RWPE2 (cell line): ENCODE results near the gene KRABD2.

Experiments
- ATAC-seq: fragments of 200-7000 bp; cut with Tn5 transposase; 3 replicates; pipeline ENCODE4 v1.9.1; 2021; ENCODE audit warnings: low read depth
- DNase-seq: peaks from one replicate; pipeline ENCODE4 v3.0.0-alpha.2; 2020; ENCODE audit warnings: low spot score
- H3K27ac ChIP-seq: fragments of 450-650 bp; 2 replicates; pipeline ENCODE4 v1.5.1; 2017; ENCODE audit warnings: mild to moderate bottlenecking; ENCODE audit not compliant: poor library complexity, severe bottlenecking
- H3K27me3 ChIP-seq: fragments of 250-450 bp; sonication (Bioruptor Pico); 2 replicates; pipeline ENCODE4 v1.5.1; 2021; ENCODE audit warnings: mild to moderate bottlenecking, moderate library complexity; ENCODE audit not compliant: insufficient read depth, poor library complexity, severe bottlenecking
- H3K36me3 ChIP-seq: fragments of 250-450 bp; sonication (Bioruptor Pico); 2 replicates; pipeline ENCODE4 v1.5.1; 2020; ENCODE audit warnings: low read depth, mild to moderate bottlenecking, moderate library complexity
- H3K4me1 ChIP-seq: fragments of 250-450 bp; sonication (Bioruptor Pico); 2 replicates; pipeline ENCODE4 v1.5.1; 2021; ENCODE audit warnings: mild to moderate bottlenecking, moderate library complexity; ENCODE audit not compliant: insufficient read depth, poor library complexity, severe bottlenecking
- H3K4me3 ChIP-seq: fragments of 250-450 bp; sonication (Bioruptor Pico); 2 replicates; pipeline ENCODE4 v1.5.1; 2021; ENCODE audit warnings: mild to moderate bottlenecking, moderate library complexity; ENCODE audit not compliant: severe bottlenecking
- H3K9me3 ChIP-seq: fragments of 250-450 bp; sonication (Bioruptor Pico); 2 replicates; pipeline ENCODE4 v1.5.1; 2021; ENCODE audit warnings: mild to moderate bottlenecking, moderate library complexity; ENCODE audit not compliant: severe bottlenecking
- CTCF ChIP-seq: fragments of 450-650 bp; IDR thresholded peaks from one replicate; pipeline ENCODE4 v1.5.1; 2017; ENCODE audit warnings: mild to moderate bottlenecking, moderate library complexity; ENCODE audit not compliant: poor library complexity, severe bottlenecking

KRABD2 gene

GRCh38 chr17:8393470-8394231 is 17.1 kb upstream of the KRABD2 start:
- ATAC-seq (peak; percentile 71), DNase-seq (no peak)
- H3K36me3 ChIP-seq, result no peaks in the 10 kb centered on the region
- no peak overlapping the region for H3K4me3 ChIP-seq
- H3K4me1 ChIP-seq, result peaks cover 18% of the 10 kb centered on the region
- no peak for TF ChIP-seq CTCF
- H3K27ac ChIP-seq, result peak overlapping the region; percentile 44
- H3K27me3 ChIP-seq, result no peaks in the 10 kb centered on the region
- no peaks in the 10 kb centered on the region for H3K9me3 ChIP-seq

- Histone ChIP-seq H3K27ac (peak overlapping the region; percentile 44), H3K4me1 (peaks cover 18% of the 10 kb centered on the region), H3K4me3 (no peak overlapping the region), H3K9me3 (no peaks in the 10 kb centered on the region), H3K36me3 (no peaks in the 10 kb centered on the region), H3K27me3 (no peaks in the 10 kb centered on the region)
- no peak for ATAC-seq
- TF ChIP-seq CTCF, result no peak
- DNase-seq, result peak; percentile 45
Observed at GRCh38 chr17:8392674-8393469, 16.4 kb upstream of the KRABD2 start.

- no peaks in the 10 kb centered on the region for H3K36me3 ChIP-seq
- H3K27me3 ChIP-seq, result no peaks in the 10 kb centered on the region
- DNase-seq (no peak), ATAC-seq (no peak)
- H3K4me3 ChIP-seq, result no peak overlapping the region
- peaks cover 18% of the 10 kb centered on the region for H3K4me1 ChIP-seq
- no peak for TF ChIP-seq CTCF
- no peaks in the 10 kb centered on the region for H3K9me3 ChIP-seq
- peak overlapping the region; percentile 43 for H3K27ac ChIP-seq
Observed at GRCh38 chr17:8392274-8392673, 15.8 kb upstream of the KRABD2 start.

GRCh38 chr17:8391711-8392110 is 15.2 kb upstream of the KRABD2 start:
- Histone ChIP-seq H3K27ac (peak overlapping the region; percentile 43), H3K27me3 (no peaks in the 10 kb centered on the region), H3K4me1 (peaks cover 18% of the 10 kb centered on the region), H3K9me3 (no peaks in the 10 kb centered on the region), H3K4me3 (no peak overlapping the region), H3K36me3 (no peaks in the 10 kb centered on the region)
- ATAC-seq (peak; percentile 69), DNase-seq (peak; percentile 60)
- no peak for TF ChIP-seq CTCF
